ENCODE measurements around the gene KIF24. TPM values are rescaled to one million over a fixed set of nuclear protein-coding genes. Genes with fewer than 3 reads are reported as not detected.
"Not testable (repeated sequence)": the region's sequence is repeated elsewhere in the genome, so short reads cannot be mapped to it uniquely, and the experiment has no call there.

Gene KIF24
- total and polyA plus RNA-seq, 2 of the 4 experiments (the other 2 are of a cell fraction) = 1.4 to 3.0 TPM

DNA sequence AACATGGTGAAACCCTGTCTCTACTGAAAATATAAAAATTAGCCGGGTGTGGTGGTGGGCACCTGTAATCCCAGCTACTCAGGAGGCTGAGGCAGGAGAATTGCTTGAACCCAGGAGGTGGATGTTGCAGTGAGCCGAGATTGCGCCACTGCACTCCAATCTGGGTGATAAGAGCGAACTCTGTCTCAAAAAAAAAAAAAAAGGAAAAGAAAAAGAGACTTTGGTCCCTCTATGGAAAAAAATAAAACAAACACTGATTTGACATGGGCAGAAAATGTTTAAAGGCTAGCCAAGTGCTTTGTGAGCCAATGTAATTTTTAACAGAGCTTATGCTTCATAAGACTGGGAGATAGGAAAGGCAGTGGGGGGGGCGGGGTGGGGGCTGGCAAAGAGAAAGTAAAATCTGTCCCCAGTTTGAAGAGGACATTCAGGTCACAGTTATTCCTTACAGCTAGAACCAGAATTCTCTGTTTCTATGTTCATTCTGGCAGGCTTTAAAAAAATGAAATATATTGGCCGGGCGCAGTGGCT lies 23.1 kb upstream of the KIF24 start:
- H3K9me1 ChIP-seq (ENCODE audit: insufficient read depth, low read length); H3K27ac ChIP-seq (ENCODE audit: insufficient read depth, low read length); H3K4me1 ChIP-seq (ENCODE audit: control insufficient read depth, insufficient read depth, low read length); H3K27me3 ChIP-seq (ENCODE audit: control insufficient read depth, insufficient read depth, low read length); H3K4me3 ChIP-seq (ENCODE audit: insufficient read depth, low read depth, low read length); H2AFZ ChIP-seq (replicated peaks; ENCODE audit: low read length, poor library complexity); ATAC-seq (ENCODE audit: low read depth); in situ Hi-C loops (cut with MboI; ENCODE audit: low sequenced_read_pairs); H3K18ac ChIP-seq (ENCODE audit: low read depth, low read length); H3K4ac ChIP-seq (ENCODE audit: low read depth, low read length); H3K9ac ChIP-seq (ENCODE audit: low read depth, low read length); H2BK15ac ChIP-seq (ENCODE audit: low read depth, low read length); H3K56ac ChIP-seq (ENCODE audit: extremely low read depth, insufficient read depth, low read length); H4K20me1 ChIP-seq (ENCODE audit: insufficient read depth, low read length); H2BK120ac ChIP-seq (ENCODE audit: low read depth, low read length); DNase-seq; BruUV-seq (replicated peaks); H2AK9ac ChIP-seq (replicated peaks; ENCODE audit: low read depth, low read length, poor library complexity); H3K14ac ChIP-seq (replicated peaks; ENCODE audit: low read depth, low read length); H3K9me3 ChIP-seq (ENCODE audit: control insufficient read depth, insufficient read depth, low read length); H4K5ac ChIP-seq (ENCODE audit: low read depth, low read length); H3K79me1 ChIP-seq (ENCODE audit: low read depth in 1 of 2, low read length in 2 of 2); POLR2A ChIA-PET (ENCODE audit: unreplicated experiment); H2BK20ac ChIP-seq (ENCODE audit: low read depth, low read length); H3K36me3 ChIP-seq (ENCODE audit: control insufficient read depth, insufficient read depth, low read length); dilution Hi-C loops (cut with HindIII; ENCODE audit: low sequenced_read_pairs, unreplicated experiment); H3K23ac ChIP-seq (ENCODE audit: low read depth, low read length); H3K4me2 ChIP-seq (ENCODE audit: low read depth, low read length); H2BK5ac ChIP-seq (ENCODE audit: low read depth, low read length, poor library complexity, severe bottlenecking); intact Hi-C loops (cut with micrococcal nuclease); H4K8ac ChIP-seq (ENCODE audit: low read depth in 2 of 2, low read length in 2 of 2); H2AK5ac ChIP-seq (ENCODE audit: low read depth, low read length); H4K91ac ChIP-seq (ENCODE audit: insufficient read depth, low read depth, low read length): not testable (repeated sequence)
- CTCF ChIA-PET = interaction anchor here (0.7 kb wide), 1 partner anchor 265 kb away, joined by 6 read pairs; no protein-coding TSS in a partner anchor
- no CpG with 5 or more reads among the region's 7 CpGs for WGBS, 2 experiments (ENCODE audit: extremely low coverage in 2 of 2, insufficient read length in 1 of 2)
